CD4-positive, alpha-beta T cell treated with Interleukin-15 for 1 hour (primary cell): ENCODE results near the gene PLA2R1.

Experiments
- DNase-seq: peaks from one replicate; pipeline ENCODE4 v3.0.0-alpha.2; 2020

PLA2R1 gene

DNA sequence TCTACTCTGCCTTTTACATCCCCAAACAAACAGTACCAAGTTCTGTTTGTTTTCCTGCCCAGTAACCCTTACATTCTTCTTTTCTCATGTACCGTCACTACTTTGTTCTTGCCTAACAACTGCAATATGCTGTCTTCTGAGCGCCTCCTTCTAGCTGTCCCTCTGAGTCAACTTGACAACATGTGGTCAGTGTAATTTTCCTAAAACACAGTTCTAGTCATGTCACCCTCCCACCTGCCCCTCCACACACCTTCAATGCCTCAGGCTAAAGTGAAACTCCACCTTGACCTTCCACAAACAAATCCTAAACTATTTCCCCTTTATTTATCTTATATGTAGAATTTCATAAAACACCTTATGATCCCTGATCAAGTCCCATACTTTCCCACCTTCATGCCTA is 139.9 kb downstream of the PLA2R1 start:
- DNase-seq = no peak

- DNase-seq = peak; percentile 72
These were observed 140.5 kb downstream of the PLA2R1 start for GRCh38 chr2:159921752-159922404.

DNA sequence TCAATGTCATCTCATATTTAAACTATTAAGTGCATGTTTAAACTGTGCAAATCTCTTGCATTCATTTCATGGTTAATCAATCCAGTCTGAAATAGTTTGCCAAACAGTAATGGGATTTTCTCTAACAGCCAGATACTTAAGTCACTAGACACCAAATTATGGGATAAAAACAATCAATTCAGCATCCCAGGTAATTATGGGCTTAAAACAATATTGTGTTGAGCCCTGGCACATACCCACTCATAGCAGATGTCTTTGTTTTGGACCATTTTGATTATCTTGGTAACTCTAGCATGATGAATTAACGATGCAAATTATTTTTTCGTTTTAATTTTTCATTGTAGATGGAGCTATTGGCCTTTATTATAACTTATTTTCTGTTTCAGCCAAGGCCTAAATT is 145.9 kb downstream of the PLA2R1 start:
- no peak for DNase-seq

DNA sequence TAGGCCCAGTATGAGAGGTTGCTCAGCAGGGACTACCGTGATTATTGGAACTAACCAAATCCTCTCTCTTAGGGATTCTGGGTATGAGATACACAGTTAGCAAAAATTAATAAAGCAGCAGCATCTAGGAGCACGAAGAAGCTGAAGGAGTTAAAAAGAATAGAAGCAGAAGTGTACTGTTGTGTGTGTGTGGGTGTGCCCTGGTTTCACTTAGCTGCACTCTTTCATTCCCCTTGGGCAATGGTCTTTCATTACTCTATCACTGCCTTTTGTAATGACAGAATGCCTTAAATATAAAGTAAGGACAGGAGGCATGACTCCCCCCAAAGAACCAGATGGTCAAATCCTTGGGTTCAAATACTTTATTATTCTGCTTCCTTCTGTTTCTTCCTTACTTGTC is 148.5 kb downstream of the PLA2R1 start:
- DNase-seq = no peak

- no peak for DNase-seq
These were observed 149.8 kb downstream of the PLA2R1 start for GRCh38 chr2:159912580-159912979.

DNA sequence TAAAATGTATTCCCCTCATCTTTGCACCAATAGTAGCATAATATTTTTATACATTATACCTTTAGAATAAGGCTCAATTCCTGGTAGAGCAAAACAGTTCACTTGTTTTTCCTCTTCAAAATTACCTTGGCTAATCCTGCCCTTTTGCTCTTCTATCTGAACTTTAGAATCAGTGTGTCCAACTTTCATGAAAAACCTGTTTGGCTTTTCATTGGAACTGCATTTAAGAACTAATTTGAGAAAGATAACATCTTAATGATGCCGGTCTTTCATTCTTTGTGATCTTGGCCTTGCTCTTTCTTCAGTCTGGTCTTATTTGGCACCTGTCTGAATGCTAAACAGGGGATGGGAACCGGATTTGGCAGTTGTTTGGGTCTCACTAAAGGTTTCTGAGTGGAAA is 151.5 kb downstream of the PLA2R1 start:
- no peak for DNase-seq

DNA sequence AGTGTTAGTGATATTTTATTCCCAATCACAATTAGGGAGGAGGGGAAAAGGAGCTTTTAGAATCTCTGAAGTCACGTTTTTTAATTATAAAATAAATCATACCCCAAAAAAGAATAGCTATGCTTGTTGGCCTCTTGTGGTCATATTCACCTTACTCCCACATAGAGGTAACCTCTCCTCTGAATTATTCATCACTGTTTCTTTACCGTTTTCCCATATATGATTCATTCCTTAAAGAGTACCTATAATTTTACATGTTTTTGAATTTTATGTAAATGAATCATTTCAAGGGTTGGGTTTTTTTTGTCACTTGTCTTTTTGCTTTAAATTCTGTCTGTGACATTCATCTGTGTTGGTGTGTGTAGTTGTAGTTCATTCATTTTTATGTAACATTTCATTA is 153.8 kb downstream of the PLA2R1 start:
- no peak for DNase-seq

GRCh38 chr2:159907909-159908308 is 154.5 kb downstream of the PLA2R1 start:
- no peak for DNase-seq

GRCh38 chr2:159905926-159906714 is 156.3 kb downstream of the PLA2R1 start:
- DNase-seq = no peak

DNA sequence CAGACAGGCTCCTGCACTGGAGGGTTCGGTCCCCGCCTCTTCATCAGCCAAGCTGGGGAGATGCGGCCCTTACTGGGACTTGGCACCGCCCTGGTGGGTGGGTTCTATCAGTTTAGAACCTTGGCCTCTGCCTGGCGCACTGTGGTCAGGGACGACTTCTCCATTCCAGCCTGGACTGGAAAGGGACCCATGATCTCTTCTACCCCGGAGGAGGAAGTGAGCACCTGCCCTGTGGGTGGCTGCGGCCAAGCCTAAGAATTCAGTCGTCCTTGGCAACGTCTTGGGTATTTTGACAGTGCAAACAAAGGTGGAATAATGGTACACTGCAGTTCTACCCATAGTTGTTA is 157.5 kb downstream of the PLA2R1 start:
- DNase-seq = peak; percentile 67

DNA sequence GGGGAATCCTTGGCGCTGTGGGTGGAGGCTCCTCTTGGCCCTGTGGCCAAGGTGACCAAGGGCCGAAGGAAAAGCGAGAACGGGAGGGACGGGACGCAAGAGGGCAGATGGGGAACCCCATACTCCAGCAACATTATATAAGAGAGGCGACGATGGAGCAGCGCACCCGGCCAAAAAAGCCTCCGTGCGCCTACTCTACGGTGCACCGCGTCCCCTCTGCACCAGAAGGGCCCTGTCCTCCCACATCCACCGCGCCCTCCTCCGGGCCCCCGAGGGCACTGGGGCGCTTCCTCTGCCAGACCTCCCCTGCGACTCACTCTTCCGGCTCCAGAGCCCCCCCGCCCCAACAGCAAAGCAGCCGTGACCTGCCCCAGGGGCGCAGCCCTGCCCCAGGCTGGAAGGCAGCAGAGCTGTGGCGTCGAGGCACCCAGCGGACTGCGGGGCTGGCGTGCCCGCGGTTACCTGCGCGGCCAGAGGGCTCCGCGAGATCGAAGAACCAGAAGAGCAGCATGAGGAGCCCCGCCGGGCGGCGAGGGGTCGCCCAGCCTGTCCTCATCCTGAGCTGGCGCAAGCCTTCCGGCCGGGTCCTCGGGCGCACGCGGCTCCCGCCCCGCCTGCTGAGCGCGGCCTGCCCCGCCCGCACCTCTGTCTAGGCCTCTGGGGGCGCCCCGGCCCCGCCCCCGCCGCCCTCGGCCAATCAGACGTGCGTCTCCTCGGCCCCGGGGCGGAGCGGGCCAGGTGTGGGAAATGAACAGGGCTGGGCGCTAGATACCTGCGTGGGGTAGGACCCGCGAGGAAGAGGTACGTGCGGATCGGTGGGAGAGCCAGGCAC is 158.1 kb downstream of the PLA2R1 start, which contains the start of gene LY75:
Gene LY75, minus strand, starts transcription at position 630 of the 832 bp plus-strand sequence.
- peak; percentile 81 for DNase-seq

- peak; percentile 69 for DNase-seq
These were observed 158.8 kb downstream of the PLA2R1 start for GRCh38 chr2:159903443-159904126.

- no peak for DNase-seq
These were observed 159.7 kb downstream of the PLA2R1 start for GRCh38 chr2:159902722-159903121.

DNA sequence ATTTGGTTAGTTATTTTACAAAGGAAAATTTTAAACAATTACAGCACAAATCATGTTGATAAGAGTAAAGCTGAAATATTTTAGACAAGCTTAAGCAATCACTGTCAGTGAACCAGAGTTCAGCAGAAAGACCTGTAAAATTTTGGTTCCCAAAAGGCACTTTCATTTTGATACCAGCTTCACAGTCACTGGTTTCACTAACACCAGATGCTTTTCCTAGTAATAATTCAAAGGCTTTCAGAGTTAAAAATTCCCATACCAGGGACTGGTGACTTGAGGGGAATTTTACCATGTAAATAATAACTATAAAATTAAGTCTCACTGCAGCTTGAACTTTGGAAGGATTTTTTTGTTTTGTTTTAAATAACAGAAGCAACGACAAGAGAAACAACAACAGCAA is 162.1 kb downstream of the PLA2R1 start:
- DNase-seq = no peak

- no peak for DNase-seq
These were observed 164.0 kb downstream of the PLA2R1 start for GRCh38 chr2:159898441-159898840.

DNA sequence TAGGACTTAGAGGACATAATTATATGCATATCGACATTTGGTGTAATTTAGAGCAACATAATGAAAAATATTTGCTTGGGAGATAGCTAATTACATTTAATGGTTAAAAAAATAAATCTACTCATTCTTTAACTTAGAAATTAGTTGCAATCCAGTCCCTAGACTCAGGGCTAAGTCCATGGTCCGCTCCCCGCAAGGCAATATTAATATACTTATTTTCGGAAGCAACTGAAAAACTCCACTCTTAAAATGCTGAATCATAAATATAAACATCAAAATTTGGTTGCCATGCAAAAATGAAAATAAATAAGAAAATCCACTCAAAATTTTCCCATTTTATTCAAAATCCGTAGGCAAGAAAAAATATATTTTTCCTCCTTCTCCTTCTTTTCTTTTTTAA is 164.7 kb downstream of the PLA2R1 start:
- no peak for DNase-seq

DNA sequence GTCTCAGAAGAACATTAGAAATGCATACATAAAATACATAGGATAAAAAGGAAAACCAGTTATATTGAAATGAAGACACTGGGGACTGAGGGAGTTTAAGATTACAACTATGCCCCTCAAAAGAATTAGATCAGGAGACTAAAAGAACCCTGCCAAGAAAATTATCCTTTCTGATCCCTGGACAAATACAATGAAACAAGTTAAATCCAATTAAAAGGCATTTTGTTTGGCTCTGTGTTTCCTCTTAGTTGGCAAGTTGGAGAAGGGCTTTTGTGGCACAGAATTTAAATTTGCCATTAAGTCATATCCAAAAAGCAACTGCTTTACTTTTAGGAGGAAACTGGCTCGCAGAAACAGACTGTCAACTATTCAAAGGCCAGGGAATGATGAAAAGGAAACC is 165.3 kb downstream of the PLA2R1 start:
- DNase-seq = no peak

GRCh38 chr2:159895258-159896065 is 167.0 kb downstream of the PLA2R1 start:
- no peak for DNase-seq

DNA sequence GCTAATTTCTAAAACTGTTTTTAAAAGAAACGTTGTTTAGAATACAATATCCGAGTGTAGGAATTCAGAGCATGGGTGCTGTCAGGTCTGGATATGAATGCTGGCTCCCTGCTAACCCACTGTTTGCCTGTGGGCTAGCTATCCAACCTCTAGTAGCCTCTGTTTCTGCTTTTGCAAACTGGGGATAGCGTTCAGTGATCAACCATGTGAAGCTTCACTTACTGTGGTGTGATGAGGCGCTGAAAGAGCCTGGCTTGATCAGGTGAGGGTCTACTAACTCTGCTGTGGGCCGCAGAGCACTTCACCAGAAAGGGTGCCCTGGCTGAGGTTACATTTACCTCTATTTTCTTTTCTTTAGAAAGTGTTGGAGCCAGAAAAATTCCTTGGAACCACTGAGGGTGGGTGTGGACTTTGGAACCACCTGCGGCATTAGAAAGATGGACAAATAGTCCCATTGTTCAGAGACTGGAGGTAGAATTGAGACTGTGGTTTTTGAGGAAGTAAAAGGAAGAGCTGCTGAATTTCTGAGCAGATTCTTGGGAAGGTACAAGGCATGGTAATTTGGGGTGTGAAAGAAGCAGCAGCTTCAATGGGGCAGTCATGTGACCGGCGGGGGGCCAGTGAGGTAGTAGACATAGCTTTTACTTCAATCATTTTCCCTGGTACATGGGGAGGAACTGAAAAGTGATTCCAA is 168.1 kb downstream of the PLA2R1 start:
- DNase-seq = no peak

- no peak for DNase-seq
These were observed 169.2 kb downstream of the PLA2R1 start for GRCh38 chr2:159892990-159893810.
